ENCODE data around the gene ICE1.
"Not testable (repeated sequence)": the region's sequence is repeated elsewhere in the genome, so short reads cannot be mapped to it uniquely, and the experiment has no call there.

The ICE1 gene

GRCh38 chr5:5490774-5491347 is 68.4 kb downstream of the ICE1 start:
- Mint-ChIP-seq H3K27ac (no peak overlapping the region), H3K36me3 (peaks cover 5% of the 10 kb centered on the region), H3K9me3 (no peaks in the 10 kb centered on the region), H3K27me3 (no peaks in the 10 kb centered on the region), H3K4me1 (peaks cover 26% of the 10 kb centered on the region), H3K4me3 (no peak overlapping the region)

- H3K4me3 Mint-ChIP-seq = no peak overlapping the region
- no peaks in the 10 kb centered on the region for H3K9me3 Mint-ChIP-seq
- peak overlapping the region; percentile 24 for H3K27ac Mint-ChIP-seq
- H3K27me3 Mint-ChIP-seq = no peaks in the 10 kb centered on the region
- H3K36me3 Mint-ChIP-seq = peaks cover 5% of the 10 kb centered on the region
- H3K4me1 Mint-ChIP-seq = peaks cover 28% of the 10 kb centered on the region
These were observed 69.8 kb downstream of the ICE1 start for GRCh38 chr5:5492087-5492933.

- H3K9me3 Mint-ChIP-seq, H3K27ac Mint-ChIP-seq, H3K27me3 Mint-ChIP-seq, H3K4me3 Mint-ChIP-seq, H3K36me3 Mint-ChIP-seq: not testable (repeated sequence)
- H3K4me1 Mint-ChIP-seq = peaks cover 28% of the 10 kb centered on the region
These were observed 70.4 kb downstream of the ICE1 start for GRCh38 chr5:5492934-5493271.

- Mint-ChIP-seq H3K4me1 (peaks cover 28% of the 10 kb centered on the region), H3K4me3 (peak overlapping the region; percentile 15), H3K27ac (no peak overlapping the region), H3K27me3 (peaks cover 5% of the 10 kb centered on the region), H3K36me3 (no peaks in the 10 kb centered on the region), H3K9me3 (no peaks in the 10 kb centered on the region)
These were observed 72.3 kb downstream of the ICE1 start for GRCh38 chr5:5494489-5495402.

DNA sequence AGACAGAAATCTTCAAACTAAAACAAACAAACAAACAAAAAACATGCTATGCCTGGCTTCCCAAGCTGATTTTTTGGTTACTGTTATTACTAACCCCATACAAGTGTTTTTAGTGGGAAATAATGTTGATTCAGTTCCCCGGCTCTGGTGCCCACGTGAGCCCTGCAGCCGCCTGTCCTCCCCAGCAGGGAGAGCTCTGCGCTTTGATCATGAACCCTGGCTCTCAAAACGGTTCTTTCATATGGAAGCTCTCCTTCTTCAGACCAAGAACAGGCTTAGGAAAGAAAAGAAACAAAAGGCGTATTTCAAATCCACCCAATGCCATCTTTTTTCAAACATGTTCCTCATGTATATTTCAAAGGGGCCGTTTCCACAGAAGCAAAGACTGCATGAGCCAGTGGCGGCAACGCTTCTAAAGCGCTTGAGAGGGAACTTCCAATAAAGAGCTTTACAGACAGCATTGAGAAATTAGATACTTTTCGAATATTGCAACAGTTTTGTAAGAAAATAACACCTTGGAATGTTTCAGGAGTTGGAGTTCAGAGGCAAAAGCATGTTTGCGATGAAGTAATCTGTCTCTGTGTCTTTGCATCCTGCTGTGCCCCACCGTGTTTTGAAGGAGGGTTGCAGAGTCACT is 74.8 kb downstream of the ICE1 start:
- no peaks in the 10 kb centered on the region for H3K36me3 Mint-ChIP-seq
- no peaks in the 10 kb centered on the region for H3K9me3 Mint-ChIP-seq
- H3K4me1 Mint-ChIP-seq = peaks cover 24% of the 10 kb centered on the region
- no peak overlapping the region for H3K27ac Mint-ChIP-seq
- H3K4me3 Mint-ChIP-seq = no peak overlapping the region
- H3K27me3 Mint-ChIP-seq = peaks cover 10% of the 10 kb centered on the region

- H3K36me3 Mint-ChIP-seq = peaks cover 2% of the 10 kb centered on the region
- no peak overlapping the region for H3K27ac Mint-ChIP-seq
- H3K4me1 Mint-ChIP-seq = peaks cover 7% of the 10 kb centered on the region
- H3K4me3 Mint-ChIP-seq = no peak overlapping the region
- H3K27me3 Mint-ChIP-seq = peaks cover 19% of the 10 kb centered on the region
- peaks cover 13% of the 10 kb centered on the region for H3K9me3 Mint-ChIP-seq
These were observed 77.0 kb downstream of the ICE1 start for GRCh38 chr5:5499442-5499841.

GRCh38 chr5:5504325-5504724 is 81.8 kb downstream of the ICE1 start:
- peaks cover 18% of the 10 kb centered on the region for H3K9me3 Mint-ChIP-seq
- no peaks in the 10 kb centered on the region for H3K4me1 Mint-ChIP-seq

GRCh38 chr5:5505815-5506214 is 83.3 kb downstream of the ICE1 start:
- no peaks in the 10 kb centered on the region for H3K4me1 Mint-ChIP-seq
- H3K36me3 Mint-ChIP-seq = peaks cover 6% of the 10 kb centered on the region
- peaks cover 18% of the 10 kb centered on the region for H3K9me3 Mint-ChIP-seq
- H3K4me3 Mint-ChIP-seq = no peak overlapping the region
- H3K27me3 Mint-ChIP-seq = peaks cover 32% of the 10 kb centered on the region
- no peak overlapping the region for H3K27ac Mint-ChIP-seq

More at GRCh38 chr5:5504325-5504724, 81.8 kb downstream of the ICE1 start:
- Mint-ChIP-seq H3K27me3 (peaks cover 26% of the 10 kb centered on the region), H3K36me3 (peaks cover 6% of the 10 kb centered on the region), H3K27ac (no peak overlapping the region), H3K4me3 (no peak overlapping the region)

- no peaks in the 10 kb centered on the region for H3K4me1 Mint-ChIP-seq
- peaks cover 24% of the 10 kb centered on the region for H3K27me3 Mint-ChIP-seq
- H3K27ac Mint-ChIP-seq = no peak overlapping the region
- H3K4me3 Mint-ChIP-seq = no peak overlapping the region
- peaks cover 6% of the 10 kb centered on the region for H3K36me3 Mint-ChIP-seq
- peaks cover 14% of the 10 kb centered on the region for H3K9me3 Mint-ChIP-seq
These were observed 85.9 kb downstream of the ICE1 start for GRCh38 chr5:5508391-5508790.

DNA sequence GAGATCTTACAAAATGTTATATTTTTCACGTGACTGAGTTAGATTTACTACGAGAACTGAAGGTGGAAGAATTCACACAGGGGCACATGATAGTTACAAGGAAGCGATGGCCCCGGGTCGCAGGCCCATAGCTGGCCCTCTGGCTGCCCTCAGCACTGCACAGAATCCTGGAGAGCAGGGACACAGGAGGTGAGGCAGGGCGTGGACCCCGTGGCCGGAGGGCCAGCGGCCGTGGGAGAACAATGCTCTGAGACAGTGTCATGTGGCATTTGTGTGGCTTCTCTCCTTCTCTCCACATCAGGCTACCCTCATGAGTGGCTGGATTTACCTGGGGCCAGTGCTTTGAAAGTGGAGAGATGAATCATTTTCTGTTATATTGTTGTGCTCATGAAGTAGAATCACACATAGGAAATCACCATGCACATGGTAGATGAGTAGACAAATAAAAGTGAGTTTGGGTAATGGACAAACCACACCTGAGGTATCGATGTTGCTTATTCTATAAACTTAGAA is 89.5 kb downstream of the ICE1 start:
- Mint-ChIP-seq H3K4me1 (no peaks in the 10 kb centered on the region), H3K4me3 (no peak overlapping the region)

DNA sequence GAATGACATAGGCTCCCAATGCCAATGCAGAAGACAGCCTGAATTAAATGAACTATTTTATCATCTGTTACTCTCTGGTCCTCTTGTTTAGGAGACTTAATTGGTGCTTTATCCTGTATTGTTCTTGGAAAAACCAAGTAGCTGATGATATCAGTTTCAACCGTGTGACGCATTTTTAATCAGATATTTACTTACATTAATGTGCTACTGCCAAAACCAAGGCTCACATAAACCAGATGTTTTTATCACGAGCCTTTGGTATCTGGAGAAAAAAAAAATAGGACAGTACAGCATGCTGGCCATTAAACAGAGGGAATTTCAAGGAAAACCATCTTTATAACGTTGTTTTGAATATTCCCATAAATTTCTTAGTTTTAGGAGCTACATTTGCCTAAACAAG is 90.1 kb downstream of the ICE1 start:
- no peak overlapping the region for H3K27ac Mint-ChIP-seq

More for the DNA sequence above, 89.5 kb downstream of the ICE1 start:
- peaks cover 14% of the 10 kb centered on the region for H3K27me3 Mint-ChIP-seq
- H3K36me3 Mint-ChIP-seq = no peaks in the 10 kb centered on the region
- H3K27ac Mint-ChIP-seq = no peak overlapping the region
- H3K9me3 Mint-ChIP-seq = no peaks in the 10 kb centered on the region

GRCh38 chr5:5520622-5521021 is 98.1 kb downstream of the ICE1 start:
- H3K27ac Mint-ChIP-seq, H3K4me3 Mint-ChIP-seq, H3K9me3 Mint-ChIP-seq, H3K27me3 Mint-ChIP-seq, H3K36me3 Mint-ChIP-seq: not testable (repeated sequence)
- H3K4me1 Mint-ChIP-seq = peaks cover 17% of the 10 kb centered on the region

More for the DNA sequence above, 90.1 kb downstream of the ICE1 start:
- H3K4me3 Mint-ChIP-seq = no peak overlapping the region
- H3K9me3 Mint-ChIP-seq = no peaks in the 10 kb centered on the region
- H3K27me3 Mint-ChIP-seq = peaks cover 12% of the 10 kb centered on the region
- H3K4me1 Mint-ChIP-seq = no peaks in the 10 kb centered on the region
- no peaks in the 10 kb centered on the region for H3K36me3 Mint-ChIP-seq

DNA sequence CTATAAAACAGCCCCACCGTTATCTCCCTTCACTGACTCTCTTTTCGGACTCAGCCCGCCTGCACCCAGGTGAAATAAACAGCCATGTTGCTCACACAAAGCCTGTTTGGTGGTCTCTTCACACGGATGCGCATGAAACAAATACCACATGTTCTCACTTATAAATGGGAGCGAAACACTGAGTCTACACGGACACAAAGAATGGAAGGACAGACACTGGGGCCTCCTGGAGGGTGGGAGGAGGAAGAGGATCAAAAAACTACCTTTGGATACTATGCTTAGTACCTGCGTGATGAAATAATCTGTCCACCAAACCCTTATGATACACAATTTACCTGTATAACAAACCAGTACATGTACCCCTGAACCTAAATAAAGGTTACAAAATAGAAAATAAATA is 98.6 kb downstream of the ICE1 start:
- Mint-ChIP-seq H3K36me3 (peaks cover 4% of the 10 kb centered on the region), H3K27ac (no peak overlapping the region), H3K4me1 (peaks cover 17% of the 10 kb centered on the region), H3K9me3 (no peaks in the 10 kb centered on the region), H3K4me3 (no peak overlapping the region), H3K27me3 (peaks cover 2% of the 10 kb centered on the region)

- Mint-ChIP-seq H3K27me3 (peaks cover 2% of the 10 kb centered on the region), H3K36me3 (peaks cover 4% of the 10 kb centered on the region), H3K9me3 (no peaks in the 10 kb centered on the region), H3K4me3 (no peak overlapping the region), H3K4me1 (peaks cover 17% of the 10 kb centered on the region), H3K27ac (no peak overlapping the region)
These were observed 99.0 kb downstream of the ICE1 start for GRCh38 chr5:5521478-5521877.

GRCh38 chr5:5522336-5522735 is 99.9 kb downstream of the ICE1 start:
- H3K4me3 Mint-ChIP-seq = no peak overlapping the region
- no peaks in the 10 kb centered on the region for H3K9me3 Mint-ChIP-seq
- H3K36me3 Mint-ChIP-seq = peaks cover 4% of the 10 kb centered on the region
- H3K27ac Mint-ChIP-seq = peak overlapping the region; percentile 27
- H3K4me1 Mint-ChIP-seq = peaks cover 17% of the 10 kb centered on the region
- no peaks in the 10 kb centered on the region for H3K27me3 Mint-ChIP-seq

Data from activated naive CD4-positive, alpha-beta T cell treated with anti-CD3 and anti-CD28 coated beads, Interleukin-2, amount 50 U/mL, for 24 hours (primary cell).